GM12878 (cell line): ENCODE results near the gene HECTD4. TPM values are rescaled to one million over a fixed set of nuclear protein-coding genes. Genes with fewer than 3 reads are reported as not detected.

Experiments used
- BRCA1 ChIP-seq: IDR thresholded peaks from 2 replicates; pipeline ENCODE4 v1.6.1; 2011; ENCODE audit warnings: low read depth, low read length, improper control_type of control experiment
- EED ChIP-seq: sonication (generic); IDR thresholded peaks from 2 replicates; pipeline ENCODE4 v1.6.1; 2016; ENCODE audit warnings: antibody characterized with exemption, low read depth
- EZH2 ChIP-seq: IDR thresholded peaks from 2 replicates; pipeline ENCODE4 v1.6.1; 2012; ENCODE audit warnings: low read depth, mild to moderate bottlenecking, control low read depth, inconsistent platforms, low read length, borderline replicate concordance; ENCODE audit not compliant: control insufficient read depth
- NR2F1 ChIP-seq: fragments of 450-650 bp; conservative IDR thresholded peaks from 2 replicates; pipeline ENCODE4 v1.6.1; 2017; ENCODE audit warnings: mild to moderate bottlenecking
- PAX5 ChIP-seq: IDR thresholded peaks from 2 replicates; pipeline ENCODE4 v1.6.1; 2011; ENCODE audit warnings: low read depth, low read length, borderline replicate concordance
- SP1 ChIP-seq: IDR thresholded peaks from one replicate; pipeline ENCODE4 v1.6.1; 2011; ENCODE audit warnings: low read depth, low read length
- YBX1 ChIP-seq: fragments of 450-650 bp; IDR thresholded peaks from 2 replicates; pipeline ENCODE4 v1.6.1; 2016; ENCODE audit warnings: antibody characterized with exemption
- polyA plus RNA-seq, 11 experiments: library from polyadenylated mRNA; depleted of rRNA in 4 of 11; unstranded in 6 of 11; stranded (reverse) in 5 of 11; fragments of >200 nt; fragmentation: Nextera tagmentation in 4 of 11; fragmentation: Illumina TruSeq in 1 of 11; extraction: Ambion mirVana in 4 of 11; extraction: Trizol in 1 of 11; gene quantifications; 1 replicate in 1 of 11; 2 replicates in 10 of 11; pipeline versions ENCODE4 v1.2.1 to v1.2.3, GENCODE V29; 2011 to 2016; ENCODE audit warnings: inconsistent platforms in 2 of 11, missing spikeins in 2 of 11, low read depth in 1 of 11
- total RNA-seq, 4 experiments: library from RNA; depleted of rRNA in 3 of 4; stranded (reverse); fragments of >200 nt in 3 of 4; fragmentation: Illumina TruSeq in 1 of 4; extraction: Trizol in 1 of 4; gene quantifications; 2 replicates each; pipeline versions ENCODE4 v1.2.1 to v1.2.3, GENCODE V29; 2013 to 2021
- TF ChIP-seq, protein P1 (sequence below): fragments of 450-650 bp; IDR thresholded peaks from 2 replicates; pipeline ENCODE4 v1.6.1; 2017; ENCODE audit warnings: mild to moderate bottlenecking, low read depth, inconsistent platforms; ENCODE audit not compliant: poor library complexity, severe bottlenecking
- TF ChIP-seq, protein P2 (sequence below): fragments of 450-650 bp; formaldehyde crosslinking; IDR thresholded peaks from 2 replicates; pipeline ENCODE4 v1.4.0; 2022; ENCODE audit warnings: mild to moderate bottlenecking, moderate library complexity
- TF ChIP-seq, protein P3 (sequence below): fragments of 150-350 bp; IDR thresholded peaks from 2 replicates; pipeline ENCODE4 v1.6.1; 2016; ENCODE audit warnings: low read depth, low read length
- TF ChIP-seq, protein P4 (sequence below): fragments of 450-650 bp; conservative IDR thresholded peaks from 2 replicates; pipeline ENCODE4 v1.6.1; 2017; ENCODE audit warnings: mild to moderate bottlenecking, moderate library complexity
- TF ChIP-seq, protein P5 (sequence below), 3 experiments: IDR thresholded peaks in 2 of 3; conservative IDR thresholded peaks in 1 of 3; 2 replicates each; pipeline ENCODE4 v1.5.1; 2011; ENCODE audit warnings: low read depth in 3 of 3, low read length in 3 of 3, mild to moderate bottlenecking in 3 of 3, control low read depth in 2 of 3, moderate library complexity in 2 of 3, inconsistent platforms in 1 of 3, mixed read lengths in 1 of 3; ENCODE audit not compliant: control insufficient read depth in 2 of 3, insufficient read depth in 1 of 3; ENCODE audit errors: extremely low read depth in 1 of 3
- TF ChIP-seq, protein P6 (sequence below): fragments of 450-650 bp; formaldehyde crosslinking; IDR thresholded peaks from 2 replicates; pipeline ENCODE4 v1.4.0; 2020; ENCODE audit warnings: mild to moderate bottlenecking, moderate library complexity

Gene HECTD4
- total and polyA plus RNA-seq, 10 of the 15 experiments (the other 5 are each of a cell fraction or from before 2014, with no cell fraction given), result 5.8 to 43.9 (median 17.9) TPM

DNA sequence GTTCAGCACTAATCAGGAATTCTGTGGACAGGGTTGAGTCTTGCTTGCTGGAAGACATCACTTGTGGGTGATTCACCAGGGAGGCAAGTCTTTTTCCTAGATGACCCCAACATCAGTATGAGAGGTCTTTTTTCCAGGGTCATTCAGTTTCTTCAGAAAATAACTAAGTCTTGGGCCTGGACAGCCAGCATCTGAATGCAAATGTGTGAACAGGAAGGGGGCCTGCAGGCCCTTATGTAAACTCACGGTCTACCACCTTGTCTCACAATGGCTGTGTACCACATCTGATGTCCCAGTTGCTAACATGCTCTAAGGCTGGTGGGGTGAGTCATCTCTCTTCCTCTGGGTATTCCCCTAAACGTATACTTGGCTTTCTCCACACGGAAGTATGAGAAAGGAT is 79.2 kb downstream of the HECTD4 start (continued):
- TF ChIP-seq, protein P1, sequence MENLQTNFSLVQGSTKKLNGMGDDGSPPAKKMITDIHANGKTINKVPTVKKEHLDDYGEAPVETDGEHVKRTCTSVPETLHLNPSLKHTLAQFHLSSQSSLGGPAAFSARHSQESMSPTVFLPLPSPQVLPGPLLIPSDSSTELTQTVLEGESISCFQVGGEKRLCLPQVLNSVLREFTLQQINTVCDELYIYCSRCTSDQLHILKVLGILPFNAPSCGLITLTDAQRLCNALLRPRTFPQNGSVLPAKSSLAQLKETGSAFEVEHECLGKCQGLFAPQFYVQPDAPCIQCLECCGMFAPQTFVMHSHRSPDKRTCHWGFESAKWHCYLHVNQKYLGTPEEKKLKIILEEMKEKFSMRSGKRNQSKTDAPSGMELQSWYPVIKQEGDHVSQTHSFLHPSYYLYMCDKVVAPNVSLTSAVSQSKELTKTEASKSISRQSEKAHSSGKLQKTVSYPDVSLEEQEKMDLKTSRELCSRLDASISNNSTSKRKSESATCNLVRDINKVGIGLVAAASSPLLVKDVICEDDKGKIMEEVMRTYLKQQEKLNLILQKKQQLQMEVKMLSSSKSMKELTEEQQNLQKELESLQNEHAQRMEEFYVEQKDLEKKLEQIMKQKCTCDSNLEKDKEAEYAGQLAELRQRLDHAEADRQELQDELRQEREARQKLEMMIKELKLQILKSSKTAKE, result peak; percentile 92
- TF ChIP-seq EZH2 (no peak), EED (peak; percentile 79), YBX1 (no peak), SP1 (peak; percentile 75), PAX5 (no peak), NR2F1 (no peak), BRCA1 (no peak)
- TF ChIP-seq, protein P2, sequence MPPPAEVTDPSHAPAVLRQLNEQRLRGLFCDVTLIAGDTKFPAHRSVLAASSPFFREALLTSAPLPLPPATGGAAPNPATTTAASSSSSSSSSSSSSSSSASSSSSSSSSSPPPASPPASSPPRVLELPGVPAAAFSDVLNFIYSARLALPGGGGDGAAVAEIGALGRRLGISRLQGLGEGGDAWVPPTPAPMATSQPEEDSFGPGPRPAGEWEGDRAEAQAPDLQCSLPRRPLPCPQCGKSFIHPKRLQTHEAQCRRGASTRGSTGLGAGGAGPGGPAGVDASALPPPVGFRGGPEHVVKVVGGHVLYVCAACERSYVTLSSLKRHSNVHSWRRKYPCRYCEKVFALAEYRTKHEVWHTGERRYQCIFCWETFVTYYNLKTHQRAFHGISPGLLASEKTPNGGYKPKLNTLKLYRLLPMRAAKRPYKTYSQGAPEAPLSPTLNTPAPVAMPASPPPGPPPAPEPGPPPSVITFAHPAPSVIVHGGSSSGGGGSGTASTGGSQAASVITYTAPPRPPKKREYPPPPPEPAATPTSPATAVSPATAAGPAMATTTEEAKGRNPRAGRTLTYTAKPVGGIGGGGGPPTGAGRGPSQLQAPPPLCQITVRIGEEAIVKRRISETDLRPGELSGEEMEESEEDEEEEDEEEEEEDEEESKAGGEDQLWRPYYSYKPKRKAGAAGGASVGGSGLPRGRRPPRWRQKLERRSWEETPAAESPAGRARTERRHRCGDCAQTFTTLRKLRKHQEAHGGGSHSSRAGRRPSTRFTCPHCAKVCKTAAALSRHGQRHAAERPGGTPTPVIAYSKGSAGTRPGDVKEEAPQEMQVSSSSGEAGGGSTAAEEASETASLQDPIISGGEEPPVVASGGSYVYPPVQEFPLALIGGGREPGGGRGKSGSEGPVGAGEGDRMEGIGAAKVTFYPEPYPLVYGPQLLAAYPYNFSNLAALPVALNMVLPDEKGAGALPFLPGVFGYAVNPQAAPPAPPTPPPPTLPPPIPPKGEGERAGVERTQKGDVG (CRISPR knock-in tag), result no peak
- TF ChIP-seq, protein P3, sequence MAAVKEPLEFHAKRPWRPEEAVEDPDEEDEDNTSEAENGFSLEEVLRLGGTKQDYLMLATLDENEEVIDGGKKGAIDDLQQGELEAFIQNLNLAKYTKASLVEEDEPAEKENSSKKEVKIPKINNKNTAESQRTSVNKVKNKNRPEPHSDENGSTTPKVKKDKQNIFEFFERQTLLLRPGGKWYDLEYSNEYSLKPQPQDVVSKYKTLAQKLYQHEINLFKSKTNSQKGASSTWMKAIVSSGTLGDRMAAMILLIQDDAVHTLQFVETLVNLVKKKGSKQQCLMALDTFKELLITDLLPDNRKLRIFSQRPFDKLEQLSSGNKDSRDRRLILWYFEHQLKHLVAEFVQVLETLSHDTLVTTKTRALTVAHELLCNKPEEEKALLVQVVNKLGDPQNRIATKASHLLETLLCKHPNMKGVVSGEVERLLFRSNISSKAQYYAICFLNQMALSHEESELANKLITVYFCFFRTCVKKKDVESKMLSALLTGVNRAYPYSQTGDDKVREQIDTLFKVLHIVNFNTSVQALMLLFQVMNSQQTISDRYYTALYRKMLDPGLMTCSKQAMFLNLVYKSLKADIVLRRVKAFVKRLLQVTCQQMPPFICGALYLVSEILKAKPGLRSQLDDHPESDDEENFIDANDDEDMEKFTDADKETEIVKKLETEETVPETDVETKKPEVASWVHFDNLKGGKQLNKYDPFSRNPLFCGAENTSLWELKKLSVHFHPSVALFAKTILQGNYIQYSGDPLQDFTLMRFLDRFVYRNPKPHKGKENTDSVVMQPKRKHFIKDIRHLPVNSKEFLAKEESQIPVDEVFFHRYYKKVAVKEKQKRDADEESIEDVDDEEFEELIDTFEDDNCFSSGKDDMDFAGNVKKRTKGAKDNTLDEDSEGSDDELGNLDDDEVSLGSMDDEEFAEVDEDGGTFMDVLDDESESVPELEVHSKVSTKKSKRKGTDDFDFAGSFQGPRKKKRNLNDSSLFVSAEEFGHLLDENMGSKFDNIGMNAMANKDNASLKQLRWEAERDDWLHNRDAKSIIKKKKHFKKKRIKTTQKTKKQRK, result no peak
- TF ChIP-seq, protein P4, sequence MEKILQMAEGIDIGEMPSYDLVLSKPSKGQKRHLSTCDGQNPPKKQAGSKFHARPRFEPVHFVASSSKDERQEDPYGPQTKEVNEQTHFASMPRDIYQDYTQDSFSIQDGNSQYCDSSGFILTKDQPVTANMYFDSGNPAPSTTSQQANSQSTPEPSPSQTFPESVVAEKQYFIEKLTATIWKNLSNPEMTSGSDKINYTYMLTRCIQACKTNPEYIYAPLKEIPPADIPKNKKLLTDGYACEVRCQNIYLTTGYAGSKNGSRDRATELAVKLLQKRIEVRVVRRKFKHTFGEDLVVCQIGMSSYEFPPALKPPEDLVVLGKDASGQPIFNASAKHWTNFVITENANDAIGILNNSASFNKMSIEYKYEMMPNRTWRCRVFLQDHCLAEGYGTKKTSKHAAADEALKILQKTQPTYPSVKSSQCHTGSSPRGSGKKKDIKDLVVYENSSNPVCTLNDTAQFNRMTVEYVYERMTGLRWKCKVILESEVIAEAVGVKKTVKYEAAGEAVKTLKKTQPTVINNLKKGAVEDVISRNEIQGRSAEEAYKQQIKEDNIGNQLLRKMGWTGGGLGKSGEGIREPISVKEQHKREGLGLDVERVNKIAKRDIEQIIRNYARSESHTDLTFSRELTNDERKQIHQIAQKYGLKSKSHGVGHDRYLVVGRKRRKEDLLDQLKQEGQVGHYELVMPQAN, result no peak
- TF ChIP-seq, protein P5, sequence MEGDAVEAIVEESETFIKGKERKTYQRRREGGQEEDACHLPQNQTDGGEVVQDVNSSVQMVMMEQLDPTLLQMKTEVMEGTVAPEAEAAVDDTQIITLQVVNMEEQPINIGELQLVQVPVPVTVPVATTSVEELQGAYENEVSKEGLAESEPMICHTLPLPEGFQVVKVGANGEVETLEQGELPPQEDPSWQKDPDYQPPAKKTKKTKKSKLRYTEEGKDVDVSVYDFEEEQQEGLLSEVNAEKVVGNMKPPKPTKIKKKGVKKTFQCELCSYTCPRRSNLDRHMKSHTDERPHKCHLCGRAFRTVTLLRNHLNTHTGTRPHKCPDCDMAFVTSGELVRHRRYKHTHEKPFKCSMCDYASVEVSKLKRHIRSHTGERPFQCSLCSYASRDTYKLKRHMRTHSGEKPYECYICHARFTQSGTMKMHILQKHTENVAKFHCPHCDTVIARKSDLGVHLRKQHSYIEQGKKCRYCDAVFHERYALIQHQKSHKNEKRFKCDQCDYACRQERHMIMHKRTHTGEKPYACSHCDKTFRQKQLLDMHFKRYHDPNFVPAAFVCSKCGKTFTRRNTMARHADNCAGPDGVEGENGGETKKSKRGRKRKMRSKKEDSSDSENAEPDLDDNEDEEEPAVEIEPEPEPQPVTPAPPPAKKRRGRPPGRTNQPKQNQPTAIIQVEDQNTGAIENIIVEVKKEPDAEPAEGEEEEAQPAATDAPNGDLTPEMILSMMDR (IDR thresholded peaks at IDR 0.05 in 2 of 3, conservative IDR thresholded peaks at IDR 0.05 in 1 of 3; ENCODE audit: control insufficient read depth in 2 of 3, extremely low read depth in 1 of 3, insufficient read depth in 1 of 3, low read depth in 3 of 3, low read length in 3 of 3), result no peak
- TF ChIP-seq, protein P6, sequence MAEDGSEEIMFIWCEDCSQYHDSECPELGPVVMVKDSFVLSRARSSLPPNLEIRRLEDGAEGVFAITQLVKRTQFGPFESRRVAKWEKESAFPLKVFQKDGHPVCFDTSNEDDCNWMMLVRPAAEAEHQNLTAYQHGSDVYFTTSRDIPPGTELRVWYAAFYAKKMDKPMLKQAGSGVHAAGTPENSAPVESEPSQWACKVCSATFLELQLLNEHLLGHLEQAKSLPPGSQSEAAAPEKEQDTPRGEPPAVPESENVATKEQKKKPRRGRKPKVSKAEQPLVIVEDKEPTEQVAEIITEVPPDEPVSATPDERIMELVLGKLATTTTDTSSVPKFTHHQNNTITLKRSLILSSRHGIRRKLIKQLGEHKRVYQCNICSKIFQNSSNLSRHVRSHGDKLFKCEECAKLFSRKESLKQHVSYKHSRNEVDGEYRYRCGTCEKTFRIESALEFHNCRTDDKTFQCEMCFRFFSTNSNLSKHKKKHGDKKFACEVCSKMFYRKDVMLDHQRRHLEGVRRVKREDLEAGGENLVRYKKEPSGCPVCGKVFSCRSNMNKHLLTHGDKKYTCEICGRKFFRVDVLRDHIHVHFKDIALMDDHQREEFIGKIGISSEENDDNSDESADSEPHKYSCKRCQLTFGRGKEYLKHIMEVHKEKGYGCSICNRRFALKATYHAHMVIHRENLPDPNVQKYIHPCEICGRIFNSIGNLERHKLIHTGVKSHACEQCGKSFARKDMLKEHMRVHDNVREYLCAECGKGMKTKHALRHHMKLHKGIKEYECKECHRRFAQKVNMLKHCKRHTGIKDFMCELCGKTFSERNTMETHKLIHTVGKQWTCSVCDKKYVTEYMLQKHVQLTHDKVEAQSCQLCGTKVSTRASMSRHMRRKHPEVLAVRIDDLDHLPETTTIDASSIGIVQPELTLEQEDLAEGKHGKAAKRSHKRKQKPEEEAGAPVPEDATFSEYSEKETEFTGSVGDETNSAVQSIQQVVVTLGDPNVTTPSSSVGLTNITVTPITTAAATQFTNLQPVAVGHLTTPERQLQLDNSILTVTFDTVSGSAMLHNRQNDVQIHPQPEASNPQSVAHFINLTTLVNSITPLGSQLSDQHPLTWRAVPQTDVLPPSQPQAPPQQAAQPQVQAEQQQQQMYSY, result no peak
